Measurements from ENCODE around the gene VIPAS39. TPM values are rescaled to one million over a fixed set of nuclear protein-coding genes. Genes with fewer than 3 reads are reported as not detected.

Gene VIPAS39
- total and polyA plus RNA-seq, 2 of the 4 experiments (the other 2 are of a cell fraction), result 19.0 to 43.0 TPM

GRCh38 chr14:77457522-77458248 lies at the start of gene VIPAS39, which contains the start of gene AHSA1 (continued):
- TF ChIP-seq USF2 (IDR thresholded peaks at IDR 0.05; ENCODE audit: low read depth, low read length) (0 out of 2 replicates have a peak, but pooled peaks have one; percentile 19), RCOR1 (IDR thresholded peaks at IDR 0.05; ENCODE audit: insufficient replicate concordance, low read length) (no peak), CHD1 (IDR thresholded peaks at IDR 0.05; ENCODE audit: low read depth, low read length) (no peak), CEBPB (IDR thresholded peaks at IDR 0.05; ENCODE audit: low read depth, low read length) (no peak), RAD21 (IDR thresholded peaks at IDR 0.05; ENCODE audit: low read length) (no peak)

GRCh38 chr14:77505031-77505430 lies 47.6 kb upstream of the VIPAS39 start:
- H3K9me3 ChIP-seq (ENCODE audit: control insufficient read depth, insufficient read depth, low read length), result no peaks in the 10 kb centered on the region
- H2BK120ac ChIP-seq (ENCODE audit: low read depth, low read length), result no peak overlapping the region
- H4K20me1 ChIP-seq (ENCODE audit: insufficient read depth, low read length), result no peaks in the 10 kb centered on the region
- peaks cover 2% of the 10 kb centered on the region for H3K36me3 ChIP-seq (ENCODE audit: control insufficient read depth, insufficient read depth, low read length)
- no peak overlapping the region for H2BK5ac ChIP-seq (ENCODE audit: low read depth, low read length, poor library complexity, severe bottlenecking)
- H3K27me3 ChIP-seq (ENCODE audit: control insufficient read depth, insufficient read depth, low read length), result peaks cover 2% of the 10 kb centered on the region; the same call in 1 of the 2 replicates
- no peak overlapping the region for H3K27ac ChIP-seq (ENCODE audit: insufficient read depth, low read length)
- peaks cover 8% of the 10 kb centered on the region for H3K4me1 ChIP-seq (ENCODE audit: control insufficient read depth, insufficient read depth, low read length)
- no peak overlapping the region for H4K5ac ChIP-seq (ENCODE audit: low read depth, low read length)
- in situ Hi-C loops (cut with MboI; ENCODE audit: low sequenced_read_pairs), result no loop called here
- no TSS peak for BruUV-seq (replicated peaks)
- WGBS, 2 experiments (ENCODE audit: extremely low coverage in 2 of 2, insufficient read length in 1 of 2), result no CpG with 5 or more reads among the region's 4 CpGs
- ChIA-PET CTCF (interaction anchor here (0.6 kb wide), 1 partner anchor 206 kb away, joined by 3 read pairs; no protein-coding TSS in a partner anchor), POLR2A (ENCODE audit: unreplicated experiment) (no interaction called here)
- no peak for ATAC-seq (ENCODE audit: low read depth)
- H3K9me1 ChIP-seq (ENCODE audit: insufficient read depth, low read length), result no peaks in the 10 kb centered on the region
- dilution Hi-C loops (cut with HindIII; ENCODE audit: low sequenced_read_pairs, unreplicated experiment), result no loop called here
- H3K18ac ChIP-seq (ENCODE audit: low read depth, low read length), result no peak overlapping the region
- no peak overlapping the region for H4K91ac ChIP-seq (ENCODE audit: insufficient read depth, low read depth, low read length)
- no peak overlapping the region for H3K9ac ChIP-seq (ENCODE audit: low read depth, low read length)
- H2BK20ac ChIP-seq (ENCODE audit: low read depth, low read length), result no peak overlapping the region
- H2BK15ac ChIP-seq (ENCODE audit: low read depth, low read length), result no peak overlapping the region
- H3K4me3 ChIP-seq (ENCODE audit: insufficient read depth, low read depth, low read length), result no peak overlapping the region
- intact Hi-C loops (cut with micrococcal nuclease), result no loop called here
- no peak overlapping the region for H2AFZ ChIP-seq (replicated peaks; ENCODE audit: low read length, poor library complexity)
- no peak overlapping the region for H2AK5ac ChIP-seq (ENCODE audit: low read depth, low read length)
- H3K14ac ChIP-seq (replicated peaks; ENCODE audit: low read depth, low read length), result no peak overlapping the region
- no peak overlapping the region for H3K56ac ChIP-seq (ENCODE audit: extremely low read depth, insufficient read depth, low read length)
- H3K4ac ChIP-seq (ENCODE audit: low read depth, low read length), result no peak overlapping the region
- DNase-seq, result no peak
- H3K23ac ChIP-seq (ENCODE audit: low read depth, low read length), result no peak overlapping the region
- H3K4me2 ChIP-seq (ENCODE audit: low read depth, low read length), result no peak overlapping the region
- no peak overlapping the region for H4K8ac ChIP-seq (ENCODE audit: low read depth in 2 of 2, low read length in 2 of 2)
- peaks cover 0 to 3% of the 10 kb centered on the region in 2 experiments; a peak in 1 of 4 replicates for H3K79me1 ChIP-seq (ENCODE audit: low read depth in 1 of 2, low read length in 2 of 2)
- no peak overlapping the region for H2AK9ac ChIP-seq (replicated peaks; ENCODE audit: low read depth, low read length, poor library complexity)
- TF ChIP-seq RFX5 (IDR thresholded peaks at IDR 0.05; ENCODE audit: low read depth, low read length) (no peak), MXI1 (IDR thresholded peaks at IDR 0.05; ENCODE audit: borderline replicate concordance, low read depth, low read length) (no peak), NFE2L2 (IDR thresholded peaks at IDR 0.05; ENCODE audit: low read depth, low read length) (no peak), POLR2A (IDR thresholded peaks at IDR 0.05; ENCODE audit: low read depth, low read length) (no peak), SMC3 (IDR thresholded peaks at IDR 0.05; ENCODE audit: low read depth, low read length) (no peak), USF2 (IDR thresholded peaks at IDR 0.05; ENCODE audit: low read depth, low read length) (no peak), CHD1 (IDR thresholded peaks at IDR 0.05; ENCODE audit: low read depth, low read length) (no peak), RAD21 (IDR thresholded peaks at IDR 0.05; ENCODE audit: low read length) (no peak), FOS (IDR thresholded peaks at IDR 0.05; ENCODE audit: low read depth, low read length) (no peak), BHLHE40 (IDR thresholded peaks at IDR 0.05; ENCODE audit: low read depth, low read length) (no peak), ELK1 (IDR thresholded peaks at IDR 0.05; ENCODE audit: borderline replicate concordance, low read depth, low read length) (no peak), CEBPB (IDR thresholded peaks at IDR 0.05; ENCODE audit: low read depth, low read length) (no peak), RCOR1 (IDR thresholded peaks at IDR 0.05; ENCODE audit: insufficient replicate concordance, low read length) (no peak)
